Endothelial cell (in vitro differentiated cells): ENCODE results near the gene ZNF492. TPM values are rescaled to one million over a fixed set of nuclear protein-coding genes. Genes with fewer than 3 reads are reported as not detected.
"Not testable (repeated sequence)": the region's sequence is repeated elsewhere in the genome, so short reads cannot be mapped to it uniquely, and the experiment has no call there.

ENCODE experiments used
- DNase-seq: peaks from one replicate; pipeline ENCODE4 v3.0.0; 2021; ENCODE audit warnings: low spot score
- H3K27ac Mint-ChIP-seq: one replicate; pipeline ENCODE4 v1.8.0; 2021; ENCODE audit warnings: mixed read lengths, inconsistent platforms; ENCODE audit not compliant: unreplicated experiment
- H3K27me3 Mint-ChIP-seq: one replicate; pipeline ENCODE4 v1.8.0; 2021; ENCODE audit warnings: mild to moderate bottlenecking, moderate library complexity, mixed read lengths, inconsistent platforms; ENCODE audit not compliant: unreplicated experiment
- H3K36me3 Mint-ChIP-seq: one replicate; pipeline ENCODE4 v1.8.0; 2021; ENCODE audit warnings: mild to moderate bottlenecking, low read depth, mixed read lengths, inconsistent platforms; ENCODE audit not compliant: unreplicated experiment
- H3K4me1 Mint-ChIP-seq: one replicate; pipeline ENCODE4 v1.8.0; 2021; ENCODE audit warnings: mild to moderate bottlenecking, mixed read lengths, inconsistent platforms; ENCODE audit not compliant: unreplicated experiment
- H3K4me3 Mint-ChIP-seq: one replicate; pipeline ENCODE4 v1.8.0; 2021; ENCODE audit warnings: mild to moderate bottlenecking, mixed read lengths, inconsistent platforms; ENCODE audit not compliant: unreplicated experiment
- H3K9me3 Mint-ChIP-seq: one replicate; pipeline ENCODE4 v1.8.0; 2021; ENCODE audit warnings: mixed read lengths, inconsistent platforms; ENCODE audit not compliant: unreplicated experiment
- total RNA-seq: library from RNA; stranded (reverse); fragmentation: NEBNext Ultra II Directional; extraction: Animal tissue kit (Norgen Biotek cat#: 25700); gene quantifications from one replicate; pipeline ENCODE4 v1.2.1, GENCODE V29; 2021; ENCODE audit not compliant: unreplicated experiment
- TF ChIP-seq, protein P1 (sequence below): fragments of 200-600 bp; sonication (generic); IDR thresholded peaks from one replicate; pipeline ENCODE4 v1.5.0; 2021; ENCODE audit warnings: antibody characterized with exemption; ENCODE audit not compliant: unreplicated experiment

ZNF492 gene
- total RNA-seq, 1 donor from 2014 or later = not detected

DNA sequence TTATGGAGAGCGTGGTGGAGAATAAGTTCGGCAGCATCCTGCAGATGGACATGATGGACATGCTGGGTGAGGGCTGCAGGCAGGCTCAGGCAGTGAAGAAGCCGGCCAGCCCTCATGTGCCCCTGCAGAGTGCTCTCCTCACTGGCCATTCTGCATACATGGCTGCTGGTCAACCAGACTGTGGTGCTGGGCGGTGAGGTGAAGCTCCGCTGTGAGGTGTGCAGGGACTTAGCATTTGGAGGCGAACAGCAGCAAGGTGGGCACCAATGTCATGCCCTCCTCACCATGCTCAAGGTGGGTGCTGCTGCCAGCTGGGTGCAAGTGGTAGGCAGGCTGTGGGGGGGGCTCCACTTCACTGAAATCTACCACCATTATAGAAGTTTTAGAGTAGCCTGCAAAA, 5.7 kb upstream of the ZNF492 start:
- H3K27me3 Mint-ChIP-seq = peaks cover 11% of the 10 kb centered on the region

DNA sequence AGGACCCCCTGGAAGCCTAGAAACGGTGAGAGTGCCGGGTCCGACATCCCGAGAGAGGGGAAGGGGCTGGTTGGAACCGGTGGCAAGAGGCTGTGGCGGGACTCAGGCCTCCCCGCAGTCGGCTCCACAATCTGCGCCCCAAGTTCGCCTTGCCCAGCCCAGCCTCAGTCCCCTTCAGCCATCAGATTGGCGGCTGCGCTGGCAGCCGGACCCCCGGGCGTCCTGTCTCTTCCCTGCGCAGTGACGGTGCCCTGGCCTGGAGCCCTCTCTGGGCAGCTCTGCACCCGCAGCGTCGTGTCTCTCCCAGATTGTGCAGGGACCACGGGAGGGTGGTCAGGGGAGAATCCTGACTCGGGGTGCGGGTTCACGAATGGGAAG, 315 bp downstream of the ZNF492 start:
- peaks cover 1% of the 10 kb centered on the region for H3K27me3 Mint-ChIP-seq
- H3K4me3 Mint-ChIP-seq = no peak overlapping the region
- H3K4me1 Mint-ChIP-seq = no peaks in the 10 kb centered on the region
- H3K36me3 Mint-ChIP-seq = no peaks in the 10 kb centered on the region
- no peak for DNase-seq
- H3K9me3 Mint-ChIP-seq = peaks cover 5% of the 10 kb centered on the region
- H3K27ac Mint-ChIP-seq = no peak overlapping the region
- TF ChIP-seq, protein P1, sequence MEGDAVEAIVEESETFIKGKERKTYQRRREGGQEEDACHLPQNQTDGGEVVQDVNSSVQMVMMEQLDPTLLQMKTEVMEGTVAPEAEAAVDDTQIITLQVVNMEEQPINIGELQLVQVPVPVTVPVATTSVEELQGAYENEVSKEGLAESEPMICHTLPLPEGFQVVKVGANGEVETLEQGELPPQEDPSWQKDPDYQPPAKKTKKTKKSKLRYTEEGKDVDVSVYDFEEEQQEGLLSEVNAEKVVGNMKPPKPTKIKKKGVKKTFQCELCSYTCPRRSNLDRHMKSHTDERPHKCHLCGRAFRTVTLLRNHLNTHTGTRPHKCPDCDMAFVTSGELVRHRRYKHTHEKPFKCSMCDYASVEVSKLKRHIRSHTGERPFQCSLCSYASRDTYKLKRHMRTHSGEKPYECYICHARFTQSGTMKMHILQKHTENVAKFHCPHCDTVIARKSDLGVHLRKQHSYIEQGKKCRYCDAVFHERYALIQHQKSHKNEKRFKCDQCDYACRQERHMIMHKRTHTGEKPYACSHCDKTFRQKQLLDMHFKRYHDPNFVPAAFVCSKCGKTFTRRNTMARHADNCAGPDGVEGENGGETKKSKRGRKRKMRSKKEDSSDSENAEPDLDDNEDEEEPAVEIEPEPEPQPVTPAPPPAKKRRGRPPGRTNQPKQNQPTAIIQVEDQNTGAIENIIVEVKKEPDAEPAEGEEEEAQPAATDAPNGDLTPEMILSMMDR = no peak

More for the DNA sequence above, 5.7 kb upstream of the ZNF492 start:
- DNase-seq = no peak
- H3K9me3 Mint-ChIP-seq = peaks cover 24% of the 10 kb centered on the region
- H3K36me3 Mint-ChIP-seq = peaks cover 11% of the 10 kb centered on the region
- no peak overlapping the region for H3K4me3 Mint-ChIP-seq
- TF ChIP-seq, protein P1 = no peak
- no peaks in the 10 kb centered on the region for H3K4me1 Mint-ChIP-seq
- no peak overlapping the region for H3K27ac Mint-ChIP-seq

DNA sequence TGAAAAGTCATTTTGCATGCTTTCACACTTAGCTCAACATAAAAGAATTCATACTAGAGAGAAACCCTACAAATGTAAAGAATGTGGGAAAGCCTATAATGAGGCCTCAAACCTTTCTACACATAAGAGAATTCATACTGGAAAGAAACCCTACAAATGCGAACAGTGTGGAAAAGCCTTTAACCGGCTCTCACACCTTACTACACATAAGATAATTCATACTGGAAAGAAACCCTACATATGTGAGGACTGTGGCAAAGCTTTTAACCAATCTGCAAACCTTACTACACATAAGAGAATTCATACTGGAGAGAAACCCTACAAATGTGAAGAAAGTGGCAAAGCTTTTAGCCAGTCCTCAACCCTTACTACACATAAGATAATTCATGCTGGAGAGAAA, 51.4 kb downstream of the ZNF492 start:
- not testable (repeated sequence) for DNase-seq, H3K27me3 Mint-ChIP-seq, H3K4me3 Mint-ChIP-seq, H3K9me3 Mint-ChIP-seq, H3K4me1 Mint-ChIP-seq, H3K27ac Mint-ChIP-seq, H3K36me3 Mint-ChIP-seq

DNA sequence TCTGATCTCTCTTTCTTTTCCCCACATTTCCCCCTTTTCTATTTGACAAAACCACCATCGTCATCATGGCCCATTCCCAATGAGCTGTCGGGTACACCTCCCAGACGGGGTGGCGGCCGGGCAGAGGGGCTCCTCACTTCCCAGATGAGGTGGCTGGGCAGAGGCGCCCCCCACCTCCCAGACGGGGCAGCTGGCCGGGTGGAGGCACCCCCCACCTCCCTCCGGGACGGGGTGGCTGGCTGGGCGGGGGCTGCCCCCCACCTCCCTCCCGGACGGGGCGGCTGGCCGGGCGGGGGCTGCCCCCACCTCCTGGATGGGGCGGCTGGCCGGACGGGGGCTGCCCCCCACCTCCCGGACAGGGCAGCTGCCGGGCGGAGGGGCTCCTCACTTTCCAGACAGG, 68.5 kb downstream of the ZNF492 start:
- H3K9me3 Mint-ChIP-seq = peaks cover 32% of the 10 kb centered on the region
- H3K4me1 Mint-ChIP-seq, H3K27me3 Mint-ChIP-seq, DNase-seq, H3K36me3 Mint-ChIP-seq, H3K27ac Mint-ChIP-seq, H3K4me3 Mint-ChIP-seq: not testable (repeated sequence)

DNA sequence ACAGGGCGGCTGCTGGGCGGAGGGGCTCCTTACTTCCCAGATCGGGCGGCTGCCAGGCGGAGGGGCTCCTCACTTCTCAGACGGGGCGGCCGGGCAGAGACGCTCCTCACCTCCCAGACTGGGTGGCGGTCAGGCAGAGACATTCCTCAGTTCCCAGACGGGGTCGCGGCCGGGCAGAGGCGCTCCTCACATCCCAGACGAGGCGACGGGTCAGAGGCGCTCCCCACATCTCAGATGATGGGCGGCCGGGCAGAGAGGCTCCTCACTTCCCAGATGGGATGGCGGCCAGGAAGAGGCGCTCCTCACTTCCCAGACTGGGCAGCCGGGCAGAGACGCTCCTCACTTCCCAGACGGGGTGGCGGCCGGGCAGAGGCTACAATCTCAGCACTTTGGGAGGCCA, 69.0 kb downstream of the ZNF492 start:
- not testable (repeated sequence) for H3K27ac Mint-ChIP-seq, H3K4me3 Mint-ChIP-seq, H3K27me3 Mint-ChIP-seq, DNase-seq, H3K36me3 Mint-ChIP-seq, H3K4me1 Mint-ChIP-seq
- peaks cover 32% of the 10 kb centered on the region for H3K9me3 Mint-ChIP-seq

DNA sequence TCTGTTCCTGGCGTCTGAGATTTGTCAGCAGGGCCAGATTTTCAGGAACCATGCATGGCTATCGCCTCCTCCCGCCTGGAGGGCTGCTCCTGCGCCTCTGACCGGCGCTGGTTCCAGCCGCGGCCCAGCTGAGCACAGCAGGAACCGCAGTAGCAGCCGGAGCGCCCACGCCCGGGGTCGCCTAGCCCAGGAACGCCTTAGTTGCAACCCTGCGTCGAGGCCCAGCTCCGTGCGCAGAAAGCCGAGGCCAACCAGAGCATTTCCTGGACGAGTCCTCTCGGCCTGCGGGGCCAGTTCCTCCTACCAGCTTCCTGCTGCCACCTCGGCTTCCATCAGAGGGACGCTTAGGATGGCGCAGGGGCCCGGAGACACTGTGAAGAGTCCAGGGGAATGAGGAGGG, 74.9 kb downstream of the ZNF492 start:
- TF ChIP-seq, protein P1 = no peak
- Mint-ChIP-seq H3K27ac (no peak overlapping the region), H3K4me1 (no peaks in the 10 kb centered on the region), H3K9me3 (peaks cover 16% of the 10 kb centered on the region), H3K27me3 (no peaks in the 10 kb centered on the region), H3K36me3 (peaks cover 4% of the 10 kb centered on the region), H3K4me3 (no peak overlapping the region)
- no peak for DNase-seq

Other genes with a start within 250 kb of the ZNF492 start
- gene ZNF98, start 212.0 kb upstream of the ZNF492 start, total RNA-seq = not detected
- not detected for gene ZNF99, start 149.8 kb downstream of the ZNF492 start, total RNA-seq
- gene ZNF723, start 198.0 kb downstream of the ZNF492 start, total RNA-seq = not detected